Fibroblast of skin of back (primary cell): ENCODE data around the gene UQCC3.
"Not testable (repeated sequence)": the region's sequence is repeated elsewhere in the genome, so short reads cannot be mapped to it uniquely, and the experiment has no call there.

Experiments used
- DNase-seq: peaks from one replicate; pipeline ENCODE4 v3.0.0-alpha.2; 2013

UQCC3 gene

DNA sequence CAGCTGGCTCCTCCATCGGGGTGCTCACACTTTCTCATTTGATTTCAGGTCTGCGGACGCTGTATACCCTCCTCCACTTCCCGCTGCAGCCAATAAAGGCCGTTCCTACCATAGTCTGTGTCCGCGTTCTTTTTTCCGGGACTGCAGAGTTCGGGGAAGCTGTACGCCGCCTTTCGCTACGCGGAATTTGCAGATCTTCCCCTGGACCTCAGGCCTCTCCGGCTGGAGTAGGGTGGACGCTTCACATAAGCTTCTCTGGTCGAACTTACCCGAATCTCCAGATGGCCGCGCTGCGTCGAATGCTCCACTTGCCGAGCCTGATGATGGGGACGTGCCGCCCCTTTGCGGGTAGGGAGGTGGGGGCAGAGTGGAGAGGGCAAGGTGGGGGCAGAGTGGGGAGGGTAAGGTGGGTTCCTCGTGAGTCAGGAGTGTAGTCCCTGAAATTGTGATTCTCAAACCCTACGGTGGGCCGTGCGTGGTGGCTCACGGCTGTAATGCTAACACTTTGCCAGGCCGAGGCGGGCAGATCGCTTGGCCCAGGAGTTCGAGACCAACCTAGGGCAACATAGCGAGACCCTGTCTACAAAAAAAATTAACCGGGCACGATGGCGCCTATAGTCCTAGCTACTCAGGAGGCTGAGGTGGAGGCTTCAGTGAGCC lies 5.7 kb upstream of the UQCC3 start:
- peak; percentile 47 for DNase-seq

DNA sequence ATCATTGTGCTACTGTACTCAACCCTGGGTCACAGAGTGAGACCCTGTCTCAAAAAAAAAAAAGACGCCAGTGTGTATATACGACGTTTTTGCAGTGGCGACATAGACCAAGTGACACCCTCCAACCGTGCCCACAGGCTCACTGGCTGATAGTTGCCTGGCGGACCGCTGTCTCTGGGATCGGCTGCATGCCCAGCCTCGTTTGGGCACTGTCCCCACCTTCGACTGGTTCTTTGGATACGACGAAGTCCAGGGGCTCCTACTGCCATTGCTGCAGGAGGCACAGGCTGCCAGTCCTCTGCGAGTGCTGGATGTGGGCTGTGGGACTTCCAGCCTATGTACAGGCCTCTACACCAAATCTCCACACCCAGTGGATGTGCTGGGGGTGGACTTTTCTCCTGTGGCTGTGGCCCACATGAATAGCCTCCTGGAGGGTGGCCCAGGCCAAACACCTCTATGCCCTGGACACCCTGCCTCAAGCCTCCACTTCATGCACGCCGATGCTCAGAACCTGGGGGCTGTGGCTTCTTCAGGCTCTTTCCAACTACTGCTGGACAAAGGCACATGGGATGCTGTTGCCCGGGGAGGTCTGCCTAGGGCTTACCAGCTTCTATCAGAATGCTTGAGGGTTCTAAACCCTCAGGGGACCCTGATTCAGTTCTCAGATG lies 5.1 kb upstream of the UQCC3 start:
- no peak for DNase-seq

- no peak for DNase-seq
These were observed 4.0 kb upstream of the UQCC3 start for GRCh38 chr11:62667460-62667859.

GRCh38 chr11:62669420-62670161 lies 1.9 kb upstream of the UQCC3 start:
- DNase-seq = no peak

DNA sequence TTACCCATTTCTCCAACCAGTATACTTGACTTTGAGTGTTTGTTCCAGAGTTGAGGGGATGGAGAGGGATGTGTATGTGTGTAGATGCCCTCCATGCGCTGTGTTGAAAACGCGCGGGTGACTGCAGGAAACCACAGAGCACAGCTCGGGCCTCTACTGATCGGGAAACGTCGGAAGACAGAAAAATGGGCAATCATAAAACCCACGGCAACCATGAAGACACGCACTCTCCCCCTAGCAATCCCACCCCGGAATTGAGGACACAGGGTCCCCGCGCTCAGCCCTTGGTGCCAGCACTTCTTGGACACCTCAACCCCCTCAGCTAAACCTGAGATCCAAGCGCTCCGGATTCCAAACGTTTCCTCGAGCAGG lies 251 bp upstream of the UQCC3 start:
- DNase-seq = no peak

GRCh38 chr11:62673196-62673525 lies 1.7 kb downstream of the UQCC3 start:
- DNase-seq = no peak

DNA sequence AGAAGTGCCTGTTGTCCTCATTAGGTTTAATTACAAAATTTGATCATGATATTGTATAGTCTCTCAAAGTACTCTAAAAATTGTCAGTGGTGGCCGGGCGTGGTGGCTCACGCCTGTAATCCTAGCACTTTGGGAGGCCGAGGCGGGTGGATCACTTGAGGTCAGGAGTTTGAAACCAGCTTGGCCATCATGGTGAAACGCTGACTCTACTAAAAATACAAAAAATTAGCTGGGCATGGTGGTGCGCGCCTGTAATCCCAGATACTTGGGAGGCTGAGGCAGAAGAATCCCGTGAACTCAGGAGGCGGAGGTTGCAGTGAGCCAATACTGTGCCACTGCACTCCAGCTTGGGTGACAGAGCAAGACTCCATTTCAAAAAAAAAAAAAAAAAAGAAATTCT lies 3.9 kb downstream of the UQCC3 start:
- DNase-seq = not testable (repeated sequence)

DNA sequence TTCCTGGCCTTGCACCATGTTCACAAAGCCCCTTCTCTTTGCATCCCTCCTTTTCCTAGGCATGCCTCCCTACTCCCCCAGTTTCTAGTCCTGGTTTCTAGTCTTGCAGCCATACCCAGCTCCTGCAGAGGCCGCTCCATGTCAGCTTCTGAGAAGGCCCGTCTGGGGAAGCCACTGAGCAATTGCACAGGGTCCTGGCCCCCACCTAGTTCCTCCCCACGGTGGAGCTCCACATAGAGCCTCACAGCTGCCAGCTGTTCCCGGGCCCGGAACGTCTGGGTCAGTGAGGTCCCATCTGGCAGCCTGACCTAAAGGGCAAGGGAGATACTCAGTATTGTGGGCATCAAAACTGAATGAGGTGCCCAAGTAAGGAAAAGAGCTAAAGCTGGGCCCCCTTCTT lies 5.2 kb downstream of the UQCC3 start:
- DNase-seq = no peak

- DNase-seq = no peak
These were observed 5.7 kb downstream of the UQCC3 start for GRCh38 chr11:62677156-62677555.

GRCh38 chr11:62677714-62678113 lies 6.2 kb downstream of the UQCC3 start:
- DNase-seq = no peak

DNA sequence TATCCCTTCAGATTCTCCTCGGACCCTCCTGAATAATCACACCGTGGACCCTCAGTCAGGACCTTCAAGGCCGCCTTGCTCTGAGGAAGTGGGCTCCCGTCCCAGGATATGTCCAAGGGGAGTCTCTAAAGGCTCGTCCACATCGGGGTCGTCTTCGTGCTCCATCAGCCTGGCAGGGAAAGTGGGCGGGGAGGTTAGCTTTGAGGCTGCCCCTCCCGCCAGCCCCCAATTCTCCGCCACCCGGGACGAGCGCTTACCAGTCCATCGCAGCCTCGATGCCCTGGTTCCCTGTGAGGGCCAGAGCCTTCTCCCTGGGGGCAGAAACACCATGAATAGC lies 6.9 kb downstream of the UQCC3 start:
- no peak for DNase-seq

DNA sequence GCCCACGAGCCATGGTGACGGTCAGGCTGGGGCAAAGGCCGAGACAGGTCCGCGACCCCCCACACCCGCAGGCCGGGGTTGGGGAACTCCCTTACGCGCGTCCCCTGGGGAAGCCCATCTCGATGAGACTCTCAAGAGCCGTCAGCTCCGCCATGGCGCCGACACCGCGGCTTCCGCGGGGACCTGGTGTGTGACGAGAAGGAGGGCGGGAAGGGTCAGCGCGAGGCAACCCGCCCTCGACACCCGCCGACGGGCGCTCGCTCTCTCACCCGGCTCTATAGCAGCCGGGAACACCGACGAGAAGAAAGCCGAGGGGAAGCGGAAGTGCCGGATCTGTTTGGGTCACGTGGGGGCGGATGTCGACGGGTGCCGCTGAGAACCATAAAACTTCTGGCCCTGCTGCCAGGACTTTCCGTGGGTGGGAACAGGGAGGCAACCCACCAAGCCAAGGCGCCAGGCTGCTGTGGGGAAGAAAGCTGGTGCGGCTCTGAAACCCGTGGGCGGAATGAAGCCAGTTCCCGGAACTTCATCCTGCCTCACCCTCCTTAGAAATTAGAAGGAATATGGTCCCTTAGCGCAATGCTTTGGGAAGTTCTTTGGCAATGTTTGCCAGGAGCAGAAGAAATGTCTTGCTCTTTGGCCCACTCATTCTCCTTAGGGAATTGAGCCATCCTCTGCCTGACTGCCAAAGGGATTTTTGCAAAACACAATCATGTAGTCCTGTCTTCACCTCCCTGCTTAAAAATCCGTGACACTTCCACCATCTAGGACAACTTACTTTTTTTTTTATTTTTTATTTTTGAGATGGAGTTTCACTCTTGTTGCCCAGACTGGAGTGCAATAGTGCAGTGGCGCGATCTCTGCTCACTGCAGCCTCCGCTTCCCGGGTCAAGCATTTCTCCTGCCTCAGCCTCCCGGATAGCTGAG lies 7.6 kb downstream of the UQCC3 start, which contains the start of gene UBXN1:
UBXN1 (minus strand) TSS at position 304 of the 927 bp plus-strand sequence; CDS start at position 154, 150 bp downstream.
- peak; percentile 90 for DNase-seq

DNA sequence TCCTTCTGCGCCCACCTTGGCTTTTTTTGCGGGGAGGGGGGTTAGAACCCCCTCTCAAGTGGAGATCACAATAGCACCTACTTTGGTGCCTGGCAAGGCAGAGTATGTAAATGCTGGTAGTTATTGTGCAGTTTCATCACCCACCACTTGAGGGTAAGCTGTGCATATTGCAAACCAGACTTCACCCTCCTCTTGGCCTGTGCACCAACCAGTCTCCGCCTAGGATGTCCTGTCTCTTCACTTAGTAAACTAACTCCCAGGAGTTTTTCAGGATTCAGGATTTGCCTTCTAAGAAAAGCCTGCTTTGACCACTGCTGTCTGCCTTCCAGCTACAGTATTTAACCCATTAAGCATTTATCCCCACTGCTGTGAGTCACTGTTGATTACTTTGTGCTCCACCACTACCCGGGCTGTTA lies 9.4 kb downstream of the UQCC3 start:
- DNase-seq = peak; percentile 76

DNA sequence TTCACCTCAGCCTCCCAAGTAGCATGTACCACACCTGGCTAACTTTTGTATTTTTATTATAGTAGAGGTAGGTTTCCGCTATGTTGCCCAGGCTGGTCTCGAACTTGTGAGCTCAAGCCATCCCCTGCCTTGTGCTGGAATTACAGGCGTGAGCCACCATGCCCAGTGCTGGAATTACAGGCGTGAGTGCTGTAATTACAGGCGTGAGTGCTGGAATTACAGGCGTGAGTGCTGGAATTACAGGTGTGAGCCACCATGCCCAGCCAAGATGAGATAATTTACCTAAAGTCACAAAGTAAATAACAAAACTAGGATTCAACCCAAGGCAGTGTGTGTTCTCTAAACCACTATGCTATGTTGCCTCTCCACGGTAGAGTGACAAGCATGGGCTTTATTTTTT lies 11.0 kb downstream of the UQCC3 start:
- DNase-seq = no peak

DNA sequence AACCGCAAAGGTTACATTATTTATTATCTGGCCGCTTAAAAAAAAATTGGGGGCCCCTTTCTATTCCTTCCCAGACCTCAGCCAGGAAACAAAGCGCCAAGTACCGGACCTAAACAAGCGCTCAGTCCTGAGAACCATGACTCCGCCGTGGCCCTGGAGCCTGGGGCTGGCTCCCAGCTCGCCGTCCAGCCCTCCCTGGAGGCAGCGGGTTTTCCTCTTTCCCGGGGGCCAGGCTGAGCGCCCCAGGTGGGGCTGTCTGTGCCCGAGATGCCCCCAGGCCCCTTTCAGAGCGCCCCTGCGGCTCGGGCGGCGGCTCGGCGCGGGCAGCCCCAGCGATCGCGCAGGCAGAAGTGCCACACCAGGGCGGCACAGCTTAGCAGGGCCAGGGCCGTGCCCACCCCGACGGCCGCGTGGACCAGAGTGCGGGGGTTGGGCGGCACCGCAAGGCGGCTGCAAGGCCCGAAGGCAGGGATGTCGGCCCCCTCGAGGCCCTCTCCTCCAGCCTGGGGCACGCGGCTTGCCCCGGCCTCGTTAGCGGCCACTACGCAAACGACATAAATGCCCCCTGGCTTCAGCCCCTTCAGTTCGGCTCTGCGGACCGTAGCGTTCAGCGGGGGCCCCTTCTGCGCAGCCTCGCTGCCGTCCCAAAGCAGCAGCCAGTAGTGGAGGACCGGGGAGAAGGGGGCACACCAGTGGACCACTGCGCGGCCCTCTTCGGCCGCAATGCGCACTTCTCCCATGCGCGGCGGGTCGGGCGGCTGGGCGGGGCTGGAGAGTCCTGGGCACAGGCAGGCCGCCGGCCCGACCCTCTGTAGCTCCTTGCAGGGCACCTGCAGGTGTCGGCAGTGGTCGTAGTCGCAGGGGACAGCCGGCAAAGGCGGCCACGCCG lies 16.3 kb downstream of the UQCC3 start:
- no peak for DNase-seq

GRCh38 chr11:62688491-62688890 lies 17.0 kb downstream of the UQCC3 start:
- no peak for DNase-seq

DNA sequence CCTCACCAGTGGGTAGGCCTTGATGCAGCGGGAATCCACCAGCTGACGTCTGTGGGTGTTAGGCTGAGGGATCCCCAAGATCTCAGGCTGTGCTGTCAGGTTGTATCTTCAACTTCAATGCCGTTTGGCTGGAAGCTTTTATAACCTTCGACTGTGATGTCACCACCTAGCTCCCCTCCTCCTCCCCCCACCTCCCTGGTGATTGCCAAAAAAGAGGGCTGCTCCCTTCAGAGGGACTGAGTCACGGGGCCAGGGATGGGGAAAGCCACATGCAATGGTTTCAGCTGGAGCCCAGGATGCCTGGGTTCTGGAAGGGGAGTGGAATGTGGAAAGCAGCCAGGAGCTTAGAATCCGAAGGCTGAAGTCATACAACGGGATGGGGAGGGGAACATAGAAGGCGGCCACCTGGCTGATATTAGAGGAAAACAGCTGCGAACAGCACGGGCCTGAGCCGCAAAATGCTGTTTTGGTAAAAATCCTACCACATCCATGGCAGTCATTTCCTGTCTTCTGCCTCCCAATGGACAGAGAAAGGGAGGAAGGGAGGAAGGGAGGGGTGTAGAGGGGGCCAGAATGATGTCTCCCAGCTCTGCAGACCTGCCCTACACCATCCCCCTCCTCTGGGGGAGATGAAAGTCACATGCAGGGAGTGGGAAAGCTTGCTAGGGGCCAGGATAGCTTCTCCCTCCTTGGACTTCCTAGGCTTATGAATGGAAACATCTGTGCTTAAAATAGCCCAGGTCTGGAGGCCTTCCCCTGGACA lies 18.1 kb downstream of the UQCC3 start, which contains the start of gene LRRN4CL:
LRRN4CL (minus strand) TSS at position 110 of the 763 bp plus-strand sequence. CDS start 1,022 bp downstream, outside the sequence.
- DNase-seq = peak; percentile 88

- DNase-seq = not testable (repeated sequence)
These were observed 22.2 kb downstream of the UQCC3 start for GRCh38 chr11:62693624-62694023.

GRCh38 chr11:62694455-62695167 lies 23.1 kb downstream of the UQCC3 start:
- DNase-seq = peak; percentile 78

DNA sequence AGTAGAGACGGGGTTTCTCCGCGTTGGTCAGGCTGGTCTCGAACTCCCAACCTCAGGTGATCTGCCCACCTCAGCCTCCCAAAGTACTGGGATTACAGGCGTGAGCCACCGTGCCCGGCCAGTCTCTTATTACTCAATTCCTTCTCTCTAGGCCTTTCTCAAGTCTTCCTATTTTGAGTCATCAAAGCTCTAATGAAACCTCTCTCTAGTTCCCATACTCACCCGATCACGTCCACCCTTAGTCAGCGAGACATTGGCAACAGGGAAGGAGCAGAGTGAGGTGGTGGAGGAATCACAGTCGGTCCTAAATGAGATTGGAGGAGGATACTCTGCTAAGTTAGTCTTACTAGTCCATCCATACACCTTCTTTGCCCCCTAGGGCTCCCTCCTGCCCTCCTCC lies 30.8 kb downstream of the UQCC3 start:
- no peak for DNase-seq
